Mesenchymal stem cell (in vitro differentiated cells and primary cell): ENCODE data around the gene CHI3L1.

Experiments used
- DNase-seq: peaks from one replicate; pipeline ENCODE4 v3.0.0-alpha.2; 2013
- H2AFZ ChIP-seq: one replicate; pipeline ENCODE4 v1.6.1; 2013; ENCODE audit warnings: low read depth, mild to moderate bottlenecking, control low read depth, inconsistent platforms, low read length, moderate library complexity
- H2AK5ac ChIP-seq: 2 replicates; pipeline ENCODE4 v1.6.1; 2013; ENCODE audit warnings: low read length, moderate library complexity, mild to moderate bottlenecking, inconsistent platforms; ENCODE audit not compliant: severe bottlenecking
- H2BK120ac ChIP-seq: one replicate; pipeline ENCODE4 v1.6.1; 2013; ENCODE audit warnings: low read depth, mild to moderate bottlenecking, inconsistent platforms, low read length, moderate library complexity
- H2BK12ac ChIP-seq, 2 experiments: one replicate each; pipeline ENCODE4 v1.6.1; 2013; ENCODE audit warnings: inconsistent platforms in 2 of 2, low read length in 2 of 2, mild to moderate bottlenecking in 2 of 2, moderate library complexity in 2 of 2, control low read depth in 1 of 2
- H2BK15ac ChIP-seq: one replicate; pipeline ENCODE4 v1.6.1; 2013; ENCODE audit warnings: mild to moderate bottlenecking, low read depth, inconsistent platforms; ENCODE audit not compliant: poor library complexity, severe bottlenecking
- H2BK5ac ChIP-seq: 2 replicates; pipeline ENCODE4 v1.6.1; 2013; ENCODE audit warnings: low read depth, mild to moderate bottlenecking, low read length, control low read depth, inconsistent platforms; ENCODE audit not compliant: poor library complexity, severe bottlenecking
- H3K14ac ChIP-seq, 2 experiments: one replicate each; pipeline ENCODE4 v1.6.1; 2013; ENCODE audit warnings: inconsistent platforms in 2 of 2, low read length in 2 of 2, control low read depth in 1 of 2, mild to moderate bottlenecking in 1 of 2, moderate library complexity in 1 of 2
- H3K18ac ChIP-seq, 2 experiments: one replicate each; pipeline ENCODE4 v1.6.1; 2013; ENCODE audit warnings: inconsistent platforms in 2 of 2, low read length in 2 of 2, control low read depth in 1 of 2, low read depth in 1 of 2, mild to moderate bottlenecking in 1 of 2
- H3K23ac ChIP-seq, 2 experiments: one replicate each; pipeline ENCODE4 v1.6.1; 2013; ENCODE audit warnings: inconsistent platforms in 2 of 2, low read length in 2 of 2, mild to moderate bottlenecking in 2 of 2, moderate library complexity in 2 of 2, control low read depth in 1 of 2
- H3K27ac ChIP-seq: 2 replicates; pipeline ENCODE4 v1.5.1; 2013; ENCODE audit warnings: mild to moderate bottlenecking, moderate library complexity, low read length, control low read depth, inconsistent platforms; ENCODE audit not compliant: poor library complexity, severe bottlenecking
- H3K27me3 ChIP-seq, 2 experiments: 2 replicates each; pipeline versions ENCODE4 v1.6.1 to v1.7.0; 2013; ENCODE audit warnings: low read length in 2 of 2, mild to moderate bottlenecking in 2 of 2, moderate library complexity in 2 of 2, control low read depth in 1 of 2, inconsistent platforms in 1 of 2; ENCODE audit not compliant: control insufficient read depth in 1 of 2, insufficient read depth in 1 of 2
- H3K36me3 ChIP-seq, 2 experiments: 2 replicates each; pipeline versions ENCODE4 v1.6.1 to v1.7.0; 2013; ENCODE audit warnings: low read length in 2 of 2, control low read depth in 1 of 2, inconsistent platforms in 1 of 2, low read depth in 1 of 2, mild to moderate bottlenecking in 1 of 2; ENCODE audit not compliant: insufficient read depth in 2 of 2, control insufficient read depth in 1 of 2
- H3K4ac ChIP-seq, 2 experiments: one replicate each; pipeline ENCODE4 v1.6.1; 2013; ENCODE audit warnings: inconsistent platforms in 2 of 2, low read length in 2 of 2, mild to moderate bottlenecking in 2 of 2, moderate library complexity in 2 of 2, control low read depth in 1 of 2, low read depth in 1 of 2
- H3K4me1 ChIP-seq: 2 replicates; pipeline ENCODE4 v1.6.1; 2013; ENCODE audit warnings: low read depth, low read length, control low read depth; ENCODE audit not compliant: control insufficient read depth, insufficient read depth
- H3K4me2 ChIP-seq: 2 replicates; pipeline ENCODE4 v1.6.1; 2013; ENCODE audit warnings: low read length, mild to moderate bottlenecking, inconsistent platforms; ENCODE audit not compliant: poor library complexity, severe bottlenecking
- H3K4me3 ChIP-seq, 2 experiments: 2 replicates each; pipeline versions ENCODE4 v1.5.1 to v1.7.0; 2013; ENCODE audit warnings: low read length in 2 of 2, mild to moderate bottlenecking in 2 of 2, control low read depth in 1 of 2, low read depth in 1 of 2; ENCODE audit not compliant: insufficient read depth in 1 of 2
- H3K79me1 ChIP-seq: replicated peaks from 2 replicates; pipeline ENCODE4 v1.6.1; 2013; ENCODE audit warnings: mild to moderate bottlenecking, control low read depth, low read length, inconsistent platforms; ENCODE audit not compliant: poor library complexity, severe bottlenecking
- H3K9ac ChIP-seq: 2 replicates; pipeline ENCODE4 v1.7.0; 2013; ENCODE audit warnings: mild to moderate bottlenecking, low read length, moderate library complexity
- H3K9me3 ChIP-seq: 2 replicates; pipeline ENCODE4 v1.7.0; 2013; ENCODE audit warnings: mild to moderate bottlenecking, low read length; ENCODE audit not compliant: control insufficient read depth
- H4K8ac ChIP-seq: one replicate; pipeline ENCODE4 v1.6.1; 2013; ENCODE audit warnings: inconsistent platforms, mild to moderate bottlenecking, low read length, moderate library complexity
- H4K91ac ChIP-seq: one replicate; pipeline ENCODE4 v1.6.1; 2013; ENCODE audit warnings: mild to moderate bottlenecking, low read length, inconsistent platforms
- WGBS: methylation state at CpG from one replicate; pipeline ENCODE4 v1.1.7; 2013; ENCODE audit warnings: mixed read lengths; 5-methylcytosine and 5-hydroxymethylcytosine counted together

The CHI3L1 gene

GRCh38 chr1:203227371-203228083 is 41.0 kb upstream of the CHI3L1 start:
- H3K9ac ChIP-seq: no peak overlapping the region
- no peak overlapping the region for H3K4me2 ChIP-seq

DNA sequence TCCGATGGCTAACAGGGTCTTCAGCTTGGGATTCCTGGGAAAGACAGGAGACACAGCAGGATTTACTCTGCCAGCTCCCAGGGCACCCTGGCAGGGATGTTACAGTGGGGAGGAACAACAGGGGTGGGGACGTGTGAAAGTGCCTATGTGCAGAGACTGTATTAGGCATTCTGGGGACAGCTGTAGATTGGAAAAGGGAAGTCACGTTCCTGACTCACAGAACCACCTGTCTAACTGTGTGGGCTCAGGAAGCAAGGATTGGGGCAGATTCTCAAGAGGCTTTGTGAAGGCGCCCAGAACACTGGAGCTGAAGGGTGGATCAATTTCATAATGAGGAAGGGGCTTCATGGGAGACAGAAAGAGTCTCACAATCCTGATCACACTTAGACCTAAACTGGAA is 38.6 kb upstream of the CHI3L1 start:
- Histone ChIP-seq H3K4me1 (no peaks in the 10 kb centered on the region), H2BK5ac (no peak overlapping the region), H3K18ac (no peak overlapping the region), H3K36me3 (no peaks in the 10 kb centered on the region), H3K4me3 (no peak overlapping the region), H3K14ac (no peak overlapping the region), H2AK5ac (no peak overlapping the region), H3K9ac (no peak overlapping the region), H2BK15ac (no peak overlapping the region), H4K91ac (no peak overlapping the region), H3K23ac (no peak overlapping the region), H2AFZ (no peak overlapping the region), H3K9me3 (no peaks in the 10 kb centered on the region), H3K4me2 (no peak overlapping the region), H3K27me3 (peaks cover 75 to 92% of the 10 kb centered on the region in 2 experiments), H2BK12ac (no peak overlapping the region), H3K4ac (no peak overlapping the region), H3K79me1 (no peaks in the 10 kb centered on the region), H4K8ac (no peak overlapping the region), H3K27ac (no peak overlapping the region), H2BK120ac (no peak overlapping the region)
- DNase-seq: no peak
- 64% methylated on average over 4 of the region's 4 CpGs for WGBS

More at GRCh38 chr1:203227371-203228083, 41.0 kb upstream of the CHI3L1 start:
- 93% methylated on average over 8 of the region's 9 CpGs for whole genome bisulfite sequencing
- Histone ChIP-seq H3K27me3 (peaks cover 78 to 90% of the 10 kb centered on the region in 2 experiments), H3K27ac (no peak overlapping the region), H3K36me3 (no peaks in the 10 kb centered on the region), H4K91ac (no peak overlapping the region), H3K4me3 (no peak overlapping the region), H2BK12ac (no peak overlapping the region), H2BK15ac (no peak overlapping the region), H3K4ac (no peak overlapping the region), H3K4me1 (no peaks in the 10 kb centered on the region), H3K18ac (no peak overlapping the region), H3K79me1 (no peaks in the 10 kb centered on the region), H2AFZ (no peak overlapping the region), H3K14ac (no peak overlapping the region), H2BK5ac (no peak overlapping the region), H4K8ac (no peak overlapping the region), H2BK120ac (no peak overlapping the region), H3K9me3 (no peaks in the 10 kb centered on the region), H2AK5ac (no peak overlapping the region), H3K23ac (no peak overlapping the region)
- DNase-seq: no peak

GRCh38 chr1:203223012-203223775 is 36.7 kb upstream of the CHI3L1 start:
- no peak overlapping the region for H3K23ac ChIP-seq
- H3K79me1 ChIP-seq: no peaks in the 10 kb centered on the region

GRCh38 chr1:203219934-203220333 is 33.4 kb upstream of the CHI3L1 start:
- Histone ChIP-seq H2AFZ (no peak overlapping the region), H3K4me2 (no peak overlapping the region), H4K8ac (no peak overlapping the region), H2BK12ac (no peak overlapping the region), H3K9me3 (no peaks in the 10 kb centered on the region), H3K23ac (no peak overlapping the region), H3K4me3 (no peak overlapping the region), H3K79me1 (no peaks in the 10 kb centered on the region), H2AK5ac (no peak overlapping the region), H3K14ac (no peak overlapping the region), H3K36me3 (no peaks in the 10 kb centered on the region), H3K9ac (no peak overlapping the region), H3K27me3 (peaks cover 65 to 83% of the 10 kb centered on the region in 2 experiments), H3K18ac (no peak overlapping the region), H2BK5ac (no peak overlapping the region), H2BK120ac (no peak overlapping the region), H3K27ac (no peak overlapping the region), H3K4me1 (peaks cover 6% of the 10 kb centered on the region), H2BK15ac (no peak overlapping the region), H4K91ac (no peak overlapping the region), H3K4ac (no peak overlapping the region)
- DNase-seq: no peak
- WGBS: 71% methylated on average over 8 of the region's 8 CpGs

More at GRCh38 chr1:203223012-203223775, 36.7 kb upstream of the CHI3L1 start:
- Histone ChIP-seq H4K8ac (no peak overlapping the region), H3K4me2 (no peak overlapping the region), H2BK120ac (no peak overlapping the region), H3K27ac (no peak overlapping the region), H3K27me3 (peaks cover 76 to 99% of the 10 kb centered on the region in 2 experiments), H2BK5ac (no peak overlapping the region), H4K91ac (no peak overlapping the region), H3K9ac (no peak overlapping the region), H3K4me1 (no peaks in the 10 kb centered on the region), H2AFZ (no peak overlapping the region), H2AK5ac (no peak overlapping the region), H3K18ac (no peak overlapping the region), H3K4me3 (no peak overlapping the region), H3K4ac (no peak overlapping the region), H2BK15ac (no peak overlapping the region), H2BK12ac (no peak overlapping the region), H3K36me3 (no peaks in the 10 kb centered on the region), H3K9me3 (no peaks in the 10 kb centered on the region), H3K14ac (no peak overlapping the region)
- WGBS: 88% methylated on average over 17 of the region's 18 CpGs
- DNase-seq: no peak
